Neutrophil (primary cell): ENCODE measurements around the gene UBE4B.
A peak's percentile ranks its signal among the peaks of the same experiment; 100 is the strongest.

Experiments
- H3K27ac ChIP-seq: fragments of 200-600 bp; sonication (generic); 2 replicates; pipeline ENCODE4 v1.5.1; 2016; ENCODE audit warnings: mild to moderate bottlenecking, moderate library complexity
- H3K27me3 ChIP-seq: fragments of 200-600 bp; sonication (generic); 2 replicates; pipeline ENCODE4 v1.6.0; 2016; ENCODE audit warnings: mild to moderate bottlenecking
- H3K36me3 ChIP-seq: fragments of 200-600 bp; sonication (generic); 2 replicates; pipeline ENCODE4 v1.5.1; 2017
- H3K4me1 ChIP-seq, 2 experiments: fragments of 200-600 bp in 1 of 2; sonication (generic) in 1 of 2; 1 replicate in 1 of 2; 2 replicates in 1 of 2; pipeline versions ENCODE4 v1.5.1 to v1.6.1; 2013 to 2016; ENCODE audit warnings: low read depth in 1 of 2, low read length in 1 of 2, mild to moderate bottlenecking in 1 of 2, moderate library complexity in 1 of 2; ENCODE audit not compliant: control insufficient read depth in 1 of 2, insufficient read depth in 1 of 2
- H3K4me3 ChIP-seq, 2 experiments: fragments of 200-600 bp in 1 of 2; sonication (generic) in 1 of 2; 1 replicate in 1 of 2; 2 replicates in 1 of 2; pipeline ENCODE4 v1.5.1; 2013 to 2016; ENCODE audit warnings: low read depth in 1 of 2, low read length in 1 of 2, mild to moderate bottlenecking in 1 of 2, moderate library complexity in 1 of 2
- H3K9me3 ChIP-seq: fragments of 200-600 bp; sonication (generic); 2 replicates; pipeline ENCODE4 v1.5.1; 2016
- CTCF ChIP-seq: fragments of 200-600 bp; sonication (generic); IDR thresholded peaks from 2 replicates; pipeline ENCODE4 v1.5.1; 2016; ENCODE audit warnings: antibody characterized with exemption

UBE4B gene

GRCh38 chr1:10074852-10075730, 42.3 kb downstream of the UBE4B start:
- H3K4me1 ChIP-seq = peaks cover 0 to 7% of the 10 kb centered on the region in 2 experiments
- H3K4me3 ChIP-seq = no peak overlapping the region
- peak overlapping the region; percentile 63 for H3K27ac ChIP-seq

GRCh38 chr1:10075732-10076131, 43.0 kb downstream of the UBE4B start:
- H3K27me3 ChIP-seq = no peaks in the 10 kb centered on the region
- no peaks in the 10 kb centered on the region for H3K9me3 ChIP-seq
- no peak overlapping the region for H3K27ac ChIP-seq
- H3K36me3 ChIP-seq = peaks cover 13% of the 10 kb centered on the region
- peaks cover 0 to 7% of the 10 kb centered on the region in 2 experiments for H3K4me1 ChIP-seq
- TF ChIP-seq CTCF = no peak
- H3K4me3 ChIP-seq = no peak overlapping the region

More at GRCh38 chr1:10074852-10075730, 42.3 kb downstream of the UBE4B start:
- TF ChIP-seq CTCF = no peak
- Histone ChIP-seq H3K27me3 (no peaks in the 10 kb centered on the region), H3K9me3 (no peaks in the 10 kb centered on the region), H3K36me3 (peaks cover 13% of the 10 kb centered on the region)

- no peak for TF ChIP-seq CTCF
- H3K4me3 ChIP-seq = no peak overlapping the region
- no peaks in the 10 kb centered on the region for H3K9me3 ChIP-seq
- H3K36me3 ChIP-seq = peaks cover 13% of the 10 kb centered on the region
- no peak overlapping the region for H3K27ac ChIP-seq
- H3K4me1 ChIP-seq = peaks cover 0 to 7% of the 10 kb centered on the region in 2 experiments
- H3K27me3 ChIP-seq = no peaks in the 10 kb centered on the region
These were observed 45.7 kb downstream of the UBE4B start for GRCh38 chr1:10078494-10078893.

- H3K27me3 ChIP-seq = no peaks in the 10 kb centered on the region
- no peak overlapping the region for H3K27ac ChIP-seq
- no peak for TF ChIP-seq CTCF
- H3K36me3 ChIP-seq = peaks cover 13% of the 10 kb centered on the region
- no peak overlapping the region for H3K4me3 ChIP-seq
- H3K4me1 ChIP-seq = no peaks in the 10 kb centered on the region
- no peaks in the 10 kb centered on the region for H3K9me3 ChIP-seq
These were observed 47.8 kb downstream of the UBE4B start for GRCh38 chr1:10080523-10080922.

GRCh38 chr1:10082785-10083479, 50.2 kb downstream of the UBE4B start:
- Histone ChIP-seq H3K27ac (peak overlapping the region; percentile 55), H3K9me3 (no peaks in the 10 kb centered on the region), H3K4me3 (no peak overlapping the region)

More at GRCh38 chr1:10082785-10083479, 50.2 kb downstream of the UBE4B start:
- Histone ChIP-seq H3K27me3 (no peaks in the 10 kb centered on the region), H3K36me3 (peaks cover 6% of the 10 kb centered on the region), H3K4me1 (no peaks in the 10 kb centered on the region)
- TF ChIP-seq CTCF = no peak
